ENCODE results near the gene TAF1D. TPM values are rescaled to one million over a fixed set of nuclear protein-coding genes. Genes with fewer than 3 reads are reported as not detected.

The TAF1D gene
- total RNA-seq, 1 donor from 2014 or later: 36.1 TPM

GRCh38 chr11:93686812-93687211 is 54.5 kb downstream of the TAF1D start:
- DNase-seq (no peak), ATAC-seq (peak; percentile 77)
- intact Hi-C loops (cut with micrococcal nuclease): loop anchor here (10.0 kb wide), 1 partner anchor 108 kb away; no protein-coding TSS in a partner anchor

GRCh38 chr11:93686226-93686625 is 55.1 kb downstream of the TAF1D start:
- intact Hi-C loops (cut with micrococcal nuclease): loop anchor here (10.0 kb wide), 1 partner anchor 109 kb away; no protein-coding TSS in a partner anchor
- no peak for DNase-seq
- ATAC-seq: no peak

Small RNA genes lying within 50 kb of the gene (microRNA-seq; reads per million reads assigned to microRNA genes)
- not detected for gene MIR1304 (ENCODE audit: borderline number of aligned reads)

Other genes with a start within 250 kb of the TAF1D start
- 50.7 TPM for gene SMCO4, start 198.1 kb downstream of the TAF1D start, total RNA-seq
- gene CEP295, start 79.8 kb downstream of the TAF1D start, total RNA-seq: 4.2 TPM
- 36.4 TPM for gene C11orf54, start 177 bp upstream of the TAF1D start, total RNA-seq
- 20.3 TPM for gene MED17, start 42.8 kb upstream of the TAF1D start, total RNA-seq
- not detected for gene VSTM5, start 109.1 kb upstream of the TAF1D start, total RNA-seq